IMR-90 (cell line): Measurements from ENCODE around the gene STARD13. TPM values are rescaled to one million over a fixed set of nuclear protein-coding genes. Genes with fewer than 3 reads are reported as not detected.
A peak's percentile ranks its signal among the peaks of the same experiment; 100 is the strongest.

Experiments
- ATAC-seq: fragments of 200-7000 bp; cut with Tn5 transposase; 2 replicates; pipeline ENCODE4 v1.9.1; 2020; ENCODE audit warnings: low read depth, mild to moderate bottlenecking, moderate library complexity
- BruUV-seq: library from RNA; stranded (reverse); fragments of 400-500 nt; replicated peaks from 2 replicates; lab custom pipeline; 2021; lab: Mats Ljungman, UMichigan
- CTCF ChIA-PET: fragments of 300-600 bp; formaldehyde crosslinking; extraction: SDS; loops from one replicate; lab custom pipeline; 2021; ENCODE audit warnings: antibody characterized with exemption; lab: Yijun Ruan, JAX
- POLR2A ChIA-PET: fragments of 300-600 bp; sonication (Branson Sonifier 250); formaldehyde crosslinking; loops from one replicate; lab custom pipeline; 2022; ENCODE audit warnings: antibody characterized with exemption; ENCODE audit not compliant: unreplicated experiment; lab: Charles Lee
- DNase-seq: peaks from one replicate; pipeline ENCODE4 v3.0.0; 2013
- H2AFZ ChIP-seq: replicated peaks from 2 replicates; pipeline ENCODE3; 2013; ENCODE audit warnings: low read length, mild to moderate bottlenecking; ENCODE audit not compliant: poor library complexity
- H2AK5ac ChIP-seq: 2 replicates; pipeline ENCODE4 v1.6.1; 2013; ENCODE audit warnings: low read depth, low read length, inconsistent platforms
- H2AK9ac ChIP-seq: replicated peaks from 2 replicates; pipeline ENCODE3; 2013; ENCODE audit warnings: mild to moderate bottlenecking, low read depth, low read length, moderate library complexity; ENCODE audit not compliant: poor library complexity
- H2BK120ac ChIP-seq: 2 replicates; pipeline ENCODE4 v1.6.1; 2013; ENCODE audit warnings: low read depth, low read length, inconsistent platforms
- H2BK15ac ChIP-seq: 3 replicates; pipeline ENCODE4 v1.6.1; 2013; ENCODE audit warnings: low read depth, low read length, inconsistent platforms
- H2BK20ac ChIP-seq: 2 replicates; pipeline ENCODE4 v1.6.1; 2013; ENCODE audit warnings: low read depth, mild to moderate bottlenecking, inconsistent platforms, low read length, moderate library complexity
- H2BK5ac ChIP-seq: 2 replicates; pipeline ENCODE4 v1.6.1; 2013; ENCODE audit warnings: mild to moderate bottlenecking, low read depth, low read length, inconsistent platforms; ENCODE audit not compliant: poor library complexity, severe bottlenecking
- H3K14ac ChIP-seq: replicated peaks from 2 replicates; pipeline ENCODE4 v1.6.1; 2013; ENCODE audit warnings: low read depth, low read length, inconsistent platforms
- H3K18ac ChIP-seq: 2 replicates; pipeline ENCODE4 v1.6.1; 2013; ENCODE audit warnings: low read depth, low read length, control low read depth
- H3K23ac ChIP-seq: 2 replicates; pipeline ENCODE4 v1.6.1; 2013; ENCODE audit warnings: low read depth, low read length, inconsistent platforms
- H3K27ac ChIP-seq: 2 replicates; pipeline ENCODE4 v1.5.1; 2013; ENCODE audit warnings: mild to moderate bottlenecking, control low read depth, low read length; ENCODE audit not compliant: insufficient read depth
- H3K27me3 ChIP-seq: 2 replicates; pipeline ENCODE4 v1.6.1; 2013; ENCODE audit warnings: low read length; ENCODE audit not compliant: control insufficient read depth, insufficient read depth
- H3K36me3 ChIP-seq: 2 replicates; pipeline ENCODE4 v1.6.1; 2013; ENCODE audit warnings: low read length, mixed read lengths; ENCODE audit not compliant: control insufficient read depth, insufficient read depth
- H3K4ac ChIP-seq: 2 replicates; pipeline ENCODE4 v1.6.1; 2013; ENCODE audit warnings: low read depth, low read length, inconsistent platforms
- H3K4me1 ChIP-seq: 2 replicates; pipeline ENCODE4 v1.6.1; 2013; ENCODE audit warnings: low read length, mixed read lengths; ENCODE audit not compliant: control insufficient read depth, insufficient read depth
- H3K4me2 ChIP-seq: 2 replicates; pipeline ENCODE4 v1.6.1; 2013; ENCODE audit warnings: low read depth, mild to moderate bottlenecking, control low read depth, low read length, moderate library complexity
- H3K4me3 ChIP-seq: 2 replicates; pipeline ENCODE4 v1.5.1; 2013; ENCODE audit warnings: low read depth, mild to moderate bottlenecking, control low read depth, low read length, moderate library complexity; ENCODE audit not compliant: insufficient read depth
- H3K56ac ChIP-seq: 2 replicates; pipeline ENCODE4 v1.6.1; 2013; ENCODE audit warnings: low read length, inconsistent platforms; ENCODE audit not compliant: insufficient read depth; ENCODE audit errors: extremely low read depth
- H3K79me1 ChIP-seq, 2 experiments: 2 replicates each; pipeline ENCODE4 v1.6.1; 2013; ENCODE audit warnings: low read length in 2 of 2, inconsistent platforms in 1 of 2, low read depth in 1 of 2
- H3K9ac ChIP-seq: 2 replicates; pipeline ENCODE4 v1.6.1; 2013; ENCODE audit warnings: low read depth, low read length, control low read depth
- H3K9me1 ChIP-seq: 2 replicates; pipeline ENCODE4 v1.6.1; 2013; ENCODE audit warnings: low read length, inconsistent platforms; ENCODE audit not compliant: insufficient read depth
- H3K9me3 ChIP-seq: 2 replicates; pipeline ENCODE4 v1.6.1; 2013; ENCODE audit warnings: low read length; ENCODE audit not compliant: control insufficient read depth, insufficient read depth
- H4K20me1 ChIP-seq: 2 replicates; pipeline ENCODE4 v1.6.1; 2013; ENCODE audit warnings: low read length, inconsistent platforms; ENCODE audit not compliant: insufficient read depth
- H4K5ac ChIP-seq: 2 replicates; pipeline ENCODE4 v1.6.1; 2013; ENCODE audit warnings: mild to moderate bottlenecking, low read depth, low read length, control low read depth
- H4K8ac ChIP-seq, 2 experiments: 2 replicates each; pipeline ENCODE4 v1.6.1; 2013; ENCODE audit warnings: low read depth in 2 of 2, low read length in 2 of 2, control low read depth in 1 of 2, inconsistent platforms in 1 of 2
- H4K91ac ChIP-seq: 2 replicates; pipeline ENCODE4 v1.6.1; 2013; ENCODE audit warnings: low read depth, low read length, inconsistent platforms; ENCODE audit not compliant: insufficient read depth
- BHLHE40 ChIP-seq: fragments of 150-350 bp; IDR thresholded peaks from 2 replicates; pipeline ENCODE4 v1.6.1; 2016; ENCODE audit warnings: mild to moderate bottlenecking, low read depth, low read length
- CEBPB ChIP-seq: IDR thresholded peaks from 2 replicates; pipeline ENCODE4 v1.6.1; 2012; ENCODE audit warnings: low read depth, low read length, improper control_type of control experiment
- CHD1 ChIP-seq: IDR thresholded peaks from 2 replicates; pipeline ENCODE4 v1.6.1; 2012; ENCODE audit warnings: low read depth, low read length, improper control_type of control experiment
- MAFK ChIP-seq: IDR thresholded peaks from 2 replicates; pipeline ENCODE4 v1.6.1; 2012; ENCODE audit warnings: low read depth, low read length, improper control_type of control experiment
- MAZ ChIP-seq: IDR thresholded peaks from 2 replicates; pipeline ENCODE4 v1.6.1; 2012; ENCODE audit warnings: low read depth, mild to moderate bottlenecking, low read length, improper control_type of control experiment, moderate library complexity, borderline replicate concordance
- MXI1 ChIP-seq: IDR thresholded peaks from 2 replicates; pipeline ENCODE4 v1.6.1; 2012; ENCODE audit warnings: low read depth, mild to moderate bottlenecking, low read length, moderate library complexity, borderline replicate concordance
- POLR2A ChIP-seq: IDR thresholded peaks from 2 replicates; pipeline ENCODE4 v1.6.1; 2012; ENCODE audit warnings: mild to moderate bottlenecking, low read depth, low read length
- RCOR1 ChIP-seq: IDR thresholded peaks from 2 replicates; pipeline ENCODE4 v1.6.1; 2012; ENCODE audit warnings: mild to moderate bottlenecking, low read length, improper control_type of control experiment; ENCODE audit not compliant: insufficient replicate concordance
- SMC3 ChIP-seq: fragments of 150-350 bp; IDR thresholded peaks from 2 replicates; pipeline ENCODE4 v1.6.1; 2016; ENCODE audit warnings: low read depth, mild to moderate bottlenecking, antibody characterized with exemption, low read length, moderate library complexity
- WGBS, 2 experiments: methylation state at CpG; one replicate each; pipeline versions ENCODE4 v1.1.5 to v1.1.7; 2013; ENCODE audit warnings: missing lambda C conversion rate in 2 of 2; ENCODE audit not compliant: insufficient read length in 1 of 2; ENCODE audit errors: extremely low coverage in 2 of 2; 5-methylcytosine and 5-hydroxymethylcytosine counted together
- dilution Hi-C: fragments of 300-500 bp; cut with HindIII; formaldehyde crosslinking; loops from one replicate; pipeline ENCODE4 v1.14.3; 2018; ENCODE audit warnings: low sequenced_read_pairs; ENCODE audit not compliant: unreplicated experiment
- in situ Hi-C: fragments of 300-500 bp; cut with MboI; formaldehyde crosslinking; loops from 3 replicates; pipeline ENCODE4 v1.14.3; 2019; ENCODE audit warnings: low sequenced_read_pairs, inconsistent platforms, mixed read lengths
- intact Hi-C: fragments of 100-400 bp; cut with micrococcal nuclease; formaldehyde crosslinking; loops from 2 replicates; pipeline ENCODE4 v1.10.0; 2022
- polyA plus RNA-seq, 3 experiments: library from polyadenylated mRNA; depleted of rRNA; stranded (reverse); fragments of >200 nt; gene quantifications; 2 replicates each; pipeline ENCODE4 v1.2.3, GENCODE V29; 2012; ENCODE audit warnings: low replicate concordance in 1 of 3
- total RNA-seq: library from RNA; depleted of rRNA; stranded (reverse); fragments of >200 nt; gene quantifications from 2 replicates; pipeline ENCODE4 v1.2.3, GENCODE V29; 2012
- TF ChIP-seq, protein P1 (sequence below): fragments of 150-350 bp; IDR thresholded peaks from 2 replicates; pipeline ENCODE4 v1.6.1; 2017; ENCODE audit warnings: mild to moderate bottlenecking, antibody characterized with exemption, low read length, low read depth
- TF ChIP-seq, protein P2 (sequence below): fragments of 150-350 bp; IDR thresholded peaks from 2 replicates; pipeline ENCODE4 v1.6.1; 2016; ENCODE audit warnings: low read depth, mild to moderate bottlenecking, low read length, moderate library complexity, borderline replicate concordance

STARD13 gene
- total and polyA plus RNA-seq, 2 of the 4 experiments (the other 2 are of a cell fraction), result 23.6 to 46.6 TPM

DNA sequence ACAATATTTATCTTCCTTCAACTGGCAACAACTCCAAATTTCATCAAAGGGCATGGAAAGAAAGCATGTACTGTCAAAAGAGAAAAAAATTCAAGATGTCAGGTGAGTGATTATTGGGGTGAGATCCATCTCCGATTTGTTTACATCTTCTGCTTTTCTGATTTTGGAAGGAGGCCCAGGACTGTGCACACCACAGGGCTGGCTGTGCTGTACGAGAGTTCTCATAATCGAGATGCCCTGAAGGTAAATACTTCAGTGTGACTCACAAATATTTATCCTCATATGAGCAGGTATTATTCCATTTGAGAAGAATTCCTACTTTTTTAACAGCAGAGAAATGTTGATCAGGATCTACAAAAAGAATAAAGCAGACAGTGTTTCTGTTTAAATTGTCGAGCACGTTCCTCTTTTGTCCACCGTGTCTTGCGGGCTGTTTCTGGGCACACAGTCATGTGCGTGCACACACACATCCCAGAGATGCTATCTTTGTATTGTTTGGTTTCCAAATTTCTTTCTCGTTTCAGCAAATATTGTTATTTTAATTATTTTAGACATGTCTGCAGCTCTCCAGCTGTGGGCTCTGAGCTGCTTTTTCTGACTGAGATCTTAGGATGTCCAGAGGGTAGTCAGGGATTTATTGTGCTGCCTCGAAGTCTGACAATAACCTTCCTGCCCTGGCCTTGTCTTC lies 165.6 kb downstream of the STARD13 start (continued):
- TF ChIP-seq, protein P1, sequence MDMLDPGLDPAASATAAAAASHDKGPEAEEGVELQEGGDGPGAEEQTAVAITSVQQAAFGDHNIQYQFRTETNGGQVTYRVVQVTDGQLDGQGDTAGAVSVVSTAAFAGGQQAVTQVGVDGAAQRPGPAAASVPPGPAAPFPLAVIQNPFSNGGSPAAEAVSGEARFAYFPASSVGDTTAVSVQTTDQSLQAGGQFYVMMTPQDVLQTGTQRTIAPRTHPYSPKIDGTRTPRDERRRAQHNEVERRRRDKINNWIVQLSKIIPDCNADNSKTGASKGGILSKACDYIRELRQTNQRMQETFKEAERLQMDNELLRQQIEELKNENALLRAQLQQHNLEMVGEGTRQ, result no peak
- TF ChIP-seq BHLHE40, result no peak

DNA sequence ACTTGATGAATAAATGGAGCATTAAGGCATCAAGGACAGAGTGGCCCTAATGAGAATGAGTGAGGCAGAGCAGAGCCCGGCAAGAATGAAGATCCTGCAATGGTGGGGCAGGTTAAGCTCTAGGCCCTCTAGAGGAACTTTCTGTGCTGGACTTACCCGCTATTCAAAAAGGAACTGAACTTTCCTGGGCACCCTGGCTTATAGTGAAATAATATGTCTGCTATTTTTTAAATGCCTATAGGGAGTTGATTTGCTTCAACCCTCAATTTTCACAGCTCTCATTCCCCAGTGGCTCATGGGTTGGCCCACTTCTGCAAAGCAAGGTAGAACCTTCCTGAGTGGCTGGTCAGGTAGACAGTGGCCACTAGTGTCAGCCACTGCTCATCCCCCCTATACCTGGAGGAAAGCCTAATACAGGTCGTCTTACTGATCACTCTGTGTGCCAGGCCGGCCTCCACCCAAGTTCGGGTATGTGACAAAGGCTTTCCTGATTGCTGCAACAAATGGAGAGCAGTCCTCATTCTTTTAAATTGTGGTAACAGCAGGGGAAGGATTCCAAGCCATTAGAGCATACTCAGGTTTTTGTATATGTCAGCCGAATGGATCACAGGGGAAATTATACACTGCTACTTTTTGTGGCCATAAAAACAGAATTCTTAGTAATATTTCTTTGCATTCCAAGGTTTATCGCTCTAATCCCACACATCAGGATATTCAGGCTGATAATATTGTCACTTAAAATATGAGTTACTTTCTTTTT lies 166.4 kb downstream of the STARD13 start:
- H2BK120ac ChIP-seq, result 0 out of 2 replicates have a peak overlapping the region, but pooled peaks have one; percentile 23
- BruUV-seq, result no TSS peak
- peaks cover 28% of the 10 kb centered on the region for H3K9me1 ChIP-seq
- no peak overlapping the region for H2AFZ ChIP-seq
- H3K9ac ChIP-seq, result no peak overlapping the region
- in situ Hi-C loops (no loop called here), intact Hi-C loops (no loop called here), dilution Hi-C loops (no loop called here)
- ATAC-seq, result no peak; the same call in 1 of the 2 replicates
- no peaks in the 10 kb centered on the region for H4K20me1 ChIP-seq
- H3K14ac ChIP-seq, result 0 out of 2 replicates have a peak overlapping the region, but pooled peaks have one; percentile 3
- H3K27ac ChIP-seq, result peak overlapping the region; percentile 72; the same call in 1 of the 2 replicates
- no peak overlapping the region for H2AK9ac ChIP-seq
- peaks cover 24% of the 10 kb centered on the region for H3K4me1 ChIP-seq
- ChIA-PET CTCF (no interaction called here), POLR2A (no interaction called here)
- H4K5ac ChIP-seq, result 0 out of 2 replicates have a peak overlapping the region, but pooled peaks have one; percentile 4
- no peak overlapping the region for H2BK20ac ChIP-seq
- H3K4ac ChIP-seq, result peak overlapping the region; percentile 12
- no peak overlapping the region for H2BK15ac ChIP-seq
- peaks cover 52% of the 10 kb centered on the region for H3K36me3 ChIP-seq
- no peak overlapping the region for H3K56ac ChIP-seq
- H3K9me3 ChIP-seq, result no peaks in the 10 kb centered on the region
- WGBS, 2 experiments, result 50% methylated on average over 1 of the region's 7 CpGs; no CpG with 5 or more reads in 1 of the 2 experiments
- peak overlapping the region; percentile 37 for H2BK5ac ChIP-seq
- no peak overlapping the region for H3K4me2 ChIP-seq
- no peaks in the 10 kb centered on the region for H3K27me3 ChIP-seq
- H3K23ac ChIP-seq, result no peak overlapping the region
- H3K18ac ChIP-seq, result peak overlapping the region; percentile 48; the same call in 1 of the 2 replicates
- no peak for DNase-seq
- H3K79me1 ChIP-seq, result peaks cover 41 to 53% of the 10 kb centered on the region in 2 experiments
- peak overlapping the region; percentile 4 to 34; a peak in 1 of 4 replicates for H4K8ac ChIP-seq
- peak overlapping the region; percentile 18 for H2AK5ac ChIP-seq
- H4K91ac ChIP-seq, result 0 out of 2 replicates have a peak overlapping the region, but pooled peaks have one; percentile 8
- H3K4me3 ChIP-seq, result no peak overlapping the region
- TF ChIP-seq MAFK (no peak), CEBPB (no peak), SMC3 (no peak), RCOR1 (no peak), POLR2A (no peak), MAZ (no peak), BHLHE40 (no peak), MXI1 (no peak), CHD1 (no peak)
- TF ChIP-seq, protein P1, result no peak
- TF ChIP-seq, protein P2, sequence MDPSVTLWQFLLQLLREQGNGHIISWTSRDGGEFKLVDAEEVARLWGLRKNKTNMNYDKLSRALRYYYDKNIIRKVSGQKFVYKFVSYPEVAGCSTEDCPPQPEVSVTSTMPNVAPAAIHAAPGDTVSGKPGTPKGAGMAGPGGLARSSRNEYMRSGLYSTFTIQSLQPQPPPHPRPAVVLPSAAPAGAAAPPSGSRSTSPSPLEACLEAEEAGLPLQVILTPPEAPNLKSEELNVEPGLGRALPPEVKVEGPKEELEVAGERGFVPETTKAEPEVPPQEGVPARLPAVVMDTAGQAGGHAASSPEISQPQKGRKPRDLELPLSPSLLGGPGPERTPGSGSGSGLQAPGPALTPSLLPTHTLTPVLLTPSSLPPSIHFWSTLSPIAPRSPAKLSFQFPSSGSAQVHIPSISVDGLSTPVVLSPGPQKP, result no peak
